Measurements from ENCODE around the gene HSD3B2. TPM values are rescaled to one million over a fixed set of nuclear protein-coding genes. Genes with fewer than 3 reads are reported as not detected.

HSD3B2 gene
- total RNA-seq, 1 donor from 2014 or later, result not detected

DNA sequence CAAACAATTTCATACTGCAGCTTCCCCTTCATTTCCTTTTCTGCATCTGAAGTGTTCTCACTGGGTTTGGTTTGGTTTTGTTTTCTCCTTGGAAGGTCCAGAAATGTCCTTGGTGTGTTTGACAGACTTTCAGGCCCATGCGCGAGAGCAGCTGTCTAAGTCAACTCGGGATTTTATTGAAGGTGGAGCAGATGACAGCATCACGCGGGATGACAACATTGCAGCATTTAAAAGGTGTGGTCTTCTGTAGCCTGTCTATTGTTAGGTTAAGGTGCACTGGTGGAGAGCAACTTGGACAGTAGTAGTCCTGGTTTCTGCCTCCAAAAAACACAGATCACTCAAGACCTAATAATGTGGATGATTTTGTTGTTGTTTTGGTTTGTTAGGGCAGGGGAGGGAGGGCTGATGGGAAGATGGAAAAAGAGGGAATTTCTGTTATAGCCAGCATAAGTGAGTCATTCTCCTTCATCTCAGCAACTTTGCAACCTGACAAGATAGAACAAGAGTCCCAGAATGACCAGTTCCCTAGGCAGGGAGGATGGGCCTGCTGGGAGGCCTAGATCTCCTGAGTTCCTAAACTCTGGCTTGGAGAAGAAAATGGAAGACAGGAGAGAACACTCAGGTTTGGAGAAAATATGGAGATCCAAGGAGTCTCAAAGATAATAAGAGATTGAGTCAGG lies 33.8 kb upstream of the HSD3B2 start:
- TF ChIP-seq, protein P1, sequence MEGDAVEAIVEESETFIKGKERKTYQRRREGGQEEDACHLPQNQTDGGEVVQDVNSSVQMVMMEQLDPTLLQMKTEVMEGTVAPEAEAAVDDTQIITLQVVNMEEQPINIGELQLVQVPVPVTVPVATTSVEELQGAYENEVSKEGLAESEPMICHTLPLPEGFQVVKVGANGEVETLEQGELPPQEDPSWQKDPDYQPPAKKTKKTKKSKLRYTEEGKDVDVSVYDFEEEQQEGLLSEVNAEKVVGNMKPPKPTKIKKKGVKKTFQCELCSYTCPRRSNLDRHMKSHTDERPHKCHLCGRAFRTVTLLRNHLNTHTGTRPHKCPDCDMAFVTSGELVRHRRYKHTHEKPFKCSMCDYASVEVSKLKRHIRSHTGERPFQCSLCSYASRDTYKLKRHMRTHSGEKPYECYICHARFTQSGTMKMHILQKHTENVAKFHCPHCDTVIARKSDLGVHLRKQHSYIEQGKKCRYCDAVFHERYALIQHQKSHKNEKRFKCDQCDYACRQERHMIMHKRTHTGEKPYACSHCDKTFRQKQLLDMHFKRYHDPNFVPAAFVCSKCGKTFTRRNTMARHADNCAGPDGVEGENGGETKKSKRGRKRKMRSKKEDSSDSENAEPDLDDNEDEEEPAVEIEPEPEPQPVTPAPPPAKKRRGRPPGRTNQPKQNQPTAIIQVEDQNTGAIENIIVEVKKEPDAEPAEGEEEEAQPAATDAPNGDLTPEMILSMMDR (IDR thresholded peaks at IDR 0.05), result no peak
- TF ChIP-seq EZH2 (IDR thresholded peaks at IDR 0.05), result no peak
- no peak for TF ChIP-seq EZH2phosphoT487 (IDR thresholded peaks at IDR 0.05)
- no peaks in the 10 kb centered on the region for H3K36me3 Mint-ChIP-seq
- peaks cover 3% of the 10 kb centered on the region for H3K27me3 Mint-ChIP-seq (ENCODE audit: insufficient read depth, low read depth)
- Histone ChIP-seq H3K4me2 (no peak overlapping the region), H2AFZ (replicated peaks) (no peak overlapping the region), H3K4me1 (no peaks in the 10 kb centered on the region), H3K79me2 (ENCODE audit: low read depth) (no peaks in the 10 kb centered on the region), H3K9ac (no peak overlapping the region), H3K36me3 (no peaks in the 10 kb centered on the region), H3K9me3 (ENCODE audit: low read depth) (no peaks in the 10 kb centered on the region), H3F3A (ENCODE audit: low read depth) (no peaks in the 10 kb centered on the region), H3K27ac (no peak overlapping the region), H3K27me3 (no peaks in the 10 kb centered on the region), H4K20me1 (ENCODE audit: low read depth) (no peaks in the 10 kb centered on the region), H3K4me3 (no peak overlapping the region)
- H3K27ac Mint-ChIP-seq, result no peak overlapping the region
- H3K4me1 Mint-ChIP-seq, result no peaks in the 10 kb centered on the region
- H3K9me3 Mint-ChIP-seq, result no peaks in the 10 kb centered on the region
- no peak overlapping the region for H3K4me3 Mint-ChIP-seq
- no peak for DNase-seq (ENCODE audit: low spot score)

GRCh38 chr1:119384591-119384990 lies 30.4 kb upstream of the HSD3B2 start:
- H3K36me3 ChIP-seq, result no peaks in the 10 kb centered on the region

GRCh38 chr1:119385650-119386049 lies 29.3 kb upstream of the HSD3B2 start:
- Mint-ChIP-seq H3K9me3 (no peaks in the 10 kb centered on the region), H3K4me3 (no peak overlapping the region), H3K4me1 (no peaks in the 10 kb centered on the region), H3K27ac (no peak overlapping the region), H3K36me3 (no peaks in the 10 kb centered on the region), H3K27me3 (ENCODE audit: insufficient read depth, low read depth) (peaks cover 3% of the 10 kb centered on the region)
- TF ChIP-seq, protein P1 (IDR thresholded peaks at IDR 0.05), result no peak
- no peak for TF ChIP-seq EZH2phosphoT487 (IDR thresholded peaks at IDR 0.05)
- no peak for TF ChIP-seq EZH2 (IDR thresholded peaks at IDR 0.05)
- Histone ChIP-seq H3F3A (ENCODE audit: low read depth) (peaks cover 3% of the 10 kb centered on the region), H3K27me3 (no peaks in the 10 kb centered on the region), H3K4me3 (no peak overlapping the region), H3K4me2 (no peak overlapping the region), H3K4me1 (peaks cover 10% of the 10 kb centered on the region), H3K27ac (no peak overlapping the region), H3K9ac (no peak overlapping the region), H3K79me2 (ENCODE audit: low read depth) (no peaks in the 10 kb centered on the region), H4K20me1 (ENCODE audit: low read depth) (no peaks in the 10 kb centered on the region), H3K9me3 (ENCODE audit: low read depth) (no peaks in the 10 kb centered on the region), H2AFZ (replicated peaks) (no peak overlapping the region), H3K36me3 (no peaks in the 10 kb centered on the region)
- DNase-seq (ENCODE audit: low spot score), result no peak

More at GRCh38 chr1:119384591-119384990, 30.4 kb upstream of the HSD3B2 start:
- peaks cover 10% of the 10 kb centered on the region for H3K4me1 ChIP-seq
- H3K4me2 ChIP-seq, result no peak overlapping the region
- no peak overlapping the region for H3K4me3 ChIP-seq
- peaks cover 3% of the 10 kb centered on the region for H3F3A ChIP-seq (ENCODE audit: low read depth)
- Mint-ChIP-seq H3K27me3 (ENCODE audit: insufficient read depth, low read depth) (peaks cover 3% of the 10 kb centered on the region), H3K4me3 (no peak overlapping the region), H3K36me3 (no peaks in the 10 kb centered on the region), H3K4me1 (no peaks in the 10 kb centered on the region), H3K9me3 (no peaks in the 10 kb centered on the region), H3K27ac (no peak overlapping the region)
- no peaks in the 10 kb centered on the region for H3K79me2 ChIP-seq (ENCODE audit: low read depth)
- TF ChIP-seq EZH2phosphoT487 (IDR thresholded peaks at IDR 0.05), result no peak
- no peak for TF ChIP-seq EZH2 (IDR thresholded peaks at IDR 0.05)
- TF ChIP-seq, protein P1 (IDR thresholded peaks at IDR 0.05), result no peak
- H4K20me1 ChIP-seq (ENCODE audit: low read depth), result no peaks in the 10 kb centered on the region
- no peak overlapping the region for H3K27ac ChIP-seq
- H3K9me3 ChIP-seq (ENCODE audit: low read depth), result no peaks in the 10 kb centered on the region
- H3K9ac ChIP-seq, result no peak overlapping the region
- DNase-seq (ENCODE audit: low spot score), result no peak
- no peaks in the 10 kb centered on the region for H3K27me3 ChIP-seq
- no peak overlapping the region for H2AFZ ChIP-seq (replicated peaks)
